IPS DF 6.9 (cell line): ENCODE results near the gene COL4A1.

Source experiments
- DNase-seq: peaks from one replicate; pipeline ENCODE4 v3.0.0-alpha.2; 2013; ENCODE audit warnings: low read depth, low spot score
- H3K27ac ChIP-seq: one replicate; pipeline ENCODE4 v1.5.1; 2013; ENCODE audit warnings: low read length, control low read depth
- H3K27me3 ChIP-seq: 2 replicates; pipeline ENCODE4 v1.6.1; 2013; ENCODE audit warnings: mild to moderate bottlenecking, low read length; ENCODE audit not compliant: control insufficient read depth, insufficient read depth
- H3K36me3 ChIP-seq: 2 replicates; pipeline ENCODE4 v1.6.1; 2013; ENCODE audit warnings: low read length; ENCODE audit not compliant: control insufficient read depth, insufficient read depth
- H3K4me1 ChIP-seq: 2 replicates; pipeline ENCODE4 v1.6.1; 2013; ENCODE audit warnings: low read length; ENCODE audit not compliant: control insufficient read depth, insufficient read depth
- H3K4me3 ChIP-seq: 2 replicates; pipeline ENCODE4 v1.5.1; 2013; ENCODE audit warnings: mild to moderate bottlenecking, low read length
- H3K9me3 ChIP-seq: 2 replicates; pipeline ENCODE4 v1.6.1; 2013; ENCODE audit warnings: low read length, inconsistent platforms; ENCODE audit not compliant: control insufficient read depth, insufficient read depth
- WGBS: extraction: QIAGEN DNeasy Blood & Tissue Kit; methylation state at CpG from one replicate; pipeline ENCODE4 v1.1.7; 2013; ENCODE audit warnings: mixed read lengths, missing lambda C conversion rate; ENCODE audit not compliant: insufficient read length, insufficient coverage; 5-methylcytosine and 5-hydroxymethylcytosine counted together

COL4A1 gene

DNA sequence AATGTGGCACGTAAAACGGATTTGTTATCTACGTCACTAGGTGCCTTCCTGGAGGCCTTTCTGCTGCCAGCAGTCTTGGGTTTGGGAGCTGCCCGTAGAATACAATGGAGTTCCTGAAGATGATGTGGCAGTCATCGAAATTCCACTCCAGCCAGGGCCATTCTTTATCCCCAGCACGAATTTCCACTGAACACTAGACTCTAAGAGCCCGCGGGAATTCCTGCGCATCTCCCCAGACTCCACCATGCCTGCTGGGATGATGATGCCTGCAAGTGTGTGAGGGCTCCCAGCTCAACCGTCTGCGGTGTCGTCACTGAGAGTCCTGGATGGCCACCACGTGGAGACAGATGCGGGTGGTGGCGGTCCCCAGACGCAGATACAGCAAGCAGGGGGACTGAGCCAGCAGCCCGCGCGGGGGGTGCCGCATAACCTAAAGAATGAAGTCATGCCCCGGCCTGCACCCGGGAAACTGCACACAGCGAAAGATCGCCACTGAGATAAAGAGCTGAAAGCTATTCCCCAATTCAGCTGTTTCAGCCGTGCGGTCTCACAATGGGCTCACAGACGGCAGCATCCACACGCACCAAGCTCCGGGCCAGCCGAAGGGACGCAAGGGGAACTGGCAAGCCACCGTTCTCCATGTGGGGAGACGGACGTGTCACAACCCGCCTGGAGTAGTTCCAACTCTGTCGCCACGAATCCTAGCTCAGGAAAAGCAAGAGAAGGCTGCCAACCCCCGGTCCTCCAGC is 41.1 kb downstream of the COL4A1 start:
- Histone ChIP-seq H3K27ac (no peak overlapping the region), H3K36me3 (no peaks in the 10 kb centered on the region), H3K27me3 (no peaks in the 10 kb centered on the region), H3K4me3 (no peak overlapping the region), H3K4me1 (peaks cover 6% of the 10 kb centered on the region), H3K9me3 (no peaks in the 10 kb centered on the region)
- WGBS: no CpG with 5 or more reads among the region's 38 CpGs
- no peak for DNase-seq

DNA sequence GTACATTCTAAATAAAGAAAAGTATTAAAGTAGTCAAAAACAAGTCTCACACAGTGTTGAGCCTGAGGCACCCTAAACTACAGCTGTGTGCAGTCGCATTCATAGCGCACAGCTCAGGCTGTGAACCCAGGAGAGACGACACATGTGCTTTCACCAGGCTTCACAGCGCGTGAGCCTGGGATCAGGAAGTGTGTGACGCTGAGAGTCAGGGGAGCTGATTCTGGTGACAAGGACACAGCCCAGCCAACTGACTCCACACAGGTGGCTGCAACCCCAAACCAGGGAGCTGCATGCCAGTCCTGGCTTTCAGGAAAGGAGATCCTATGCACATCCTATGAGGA is 41.6 kb downstream of the COL4A1 start:
- WGBS: no CpG with 5 or more reads among the region's 6 CpGs
- H3K27me3 ChIP-seq: no peaks in the 10 kb centered on the region
- H3K4me3 ChIP-seq: no peak overlapping the region
- H3K9me3 ChIP-seq: no peaks in the 10 kb centered on the region
- no peak for DNase-seq
- H3K27ac ChIP-seq: no peak overlapping the region
- H3K4me1 ChIP-seq: peaks cover 6% of the 10 kb centered on the region
- H3K36me3 ChIP-seq: no peaks in the 10 kb centered on the region

DNA sequence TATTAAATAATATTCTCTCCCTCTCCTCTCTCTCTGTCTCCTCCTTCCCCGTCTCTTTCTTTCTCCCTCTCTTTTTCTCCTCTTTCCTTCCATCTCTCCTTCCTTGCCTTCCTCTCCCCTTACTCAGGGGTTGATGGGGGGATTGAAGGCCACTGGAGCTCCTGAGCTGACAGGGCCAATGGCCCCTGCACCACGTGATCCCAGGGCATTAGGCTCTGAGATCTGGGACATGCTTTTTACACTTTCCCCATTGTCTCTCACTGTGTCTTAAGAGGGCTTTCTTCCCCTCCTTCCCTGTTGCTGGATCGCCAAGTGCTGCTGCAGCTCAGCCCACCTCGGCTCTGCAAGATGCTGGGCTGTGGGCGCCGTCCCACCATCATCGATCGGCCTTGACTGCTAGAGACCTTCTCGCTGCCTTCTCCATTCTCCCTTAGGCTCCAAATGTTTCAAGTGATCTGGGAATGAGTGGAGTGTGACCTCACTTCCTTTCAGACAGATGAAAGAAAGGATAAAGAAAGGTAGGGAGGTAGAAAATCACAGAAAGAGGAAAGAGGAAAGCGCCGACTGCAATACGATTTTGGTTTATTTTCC is 42.2 kb downstream of the COL4A1 start:
- DNase-seq: no peak
- Histone ChIP-seq H3K36me3 (no peaks in the 10 kb centered on the region), H3K9me3 (no peaks in the 10 kb centered on the region), H3K27me3 (no peaks in the 10 kb centered on the region), H3K27ac (no peak overlapping the region), H3K4me3 (no peak overlapping the region), H3K4me1 (peaks cover 6% of the 10 kb centered on the region)
- WGBS: no CpG with 5 or more reads among the region's 12 CpGs

DNA sequence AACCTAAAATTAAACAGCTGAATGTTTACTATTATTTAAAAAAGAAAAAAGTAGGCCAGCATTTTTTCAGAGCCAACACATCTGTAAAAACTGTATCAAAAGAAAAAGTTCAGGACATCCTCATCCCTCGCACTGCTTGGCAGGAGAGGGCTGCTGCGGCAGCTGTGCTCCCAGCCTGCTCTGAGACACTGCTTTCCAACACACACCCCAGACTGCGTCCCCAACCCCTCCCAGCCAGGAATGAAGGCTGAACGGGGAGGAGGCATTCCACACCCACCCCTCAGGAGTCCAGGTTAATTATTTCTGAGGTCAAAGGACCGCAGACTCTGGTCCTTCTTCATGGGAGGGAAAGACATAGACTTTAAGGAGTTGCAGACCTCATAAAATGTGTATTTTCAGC is 43.1 kb downstream of the COL4A1 start:
- WGBS: no CpG with 5 or more reads among the region's 5 CpGs
- H3K27me3 ChIP-seq: no peaks in the 10 kb centered on the region
- no peaks in the 10 kb centered on the region for H3K36me3 ChIP-seq
- no peak for DNase-seq
- H3K27ac ChIP-seq: no peak overlapping the region
- H3K4me3 ChIP-seq: no peak overlapping the region
- peaks cover 6% of the 10 kb centered on the region for H3K4me1 ChIP-seq
- H3K9me3 ChIP-seq: no peaks in the 10 kb centered on the region

DNA sequence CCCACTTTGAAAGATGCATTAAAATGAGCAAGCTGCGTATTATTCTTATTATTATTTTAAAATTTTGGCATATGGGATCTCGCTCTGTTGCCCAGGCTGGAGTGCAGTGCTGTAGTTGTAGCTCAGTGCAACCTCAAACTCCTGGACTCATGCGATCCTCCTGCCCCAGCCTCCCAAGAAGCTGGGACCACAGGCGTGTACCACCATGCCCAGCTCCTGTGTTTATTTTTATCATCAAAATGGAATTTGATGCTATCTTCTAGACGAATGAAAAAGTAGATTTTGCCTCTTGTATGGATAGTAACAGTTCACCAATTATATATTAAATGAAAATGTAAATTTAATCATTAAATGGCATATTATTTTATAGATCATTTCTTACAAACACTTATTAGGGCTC is 43.6 kb downstream of the COL4A1 start:
- H3K4me1 ChIP-seq: peaks cover 6% of the 10 kb centered on the region
- no CpG with 5 or more reads among the region's 5 CpGs for WGBS
- DNase-seq: no peak
- no peaks in the 10 kb centered on the region for H3K36me3 ChIP-seq
- no peaks in the 10 kb centered on the region for H3K9me3 ChIP-seq
- no peak overlapping the region for H3K4me3 ChIP-seq
- H3K27me3 ChIP-seq: no peaks in the 10 kb centered on the region
- H3K27ac ChIP-seq: no peak overlapping the region

DNA sequence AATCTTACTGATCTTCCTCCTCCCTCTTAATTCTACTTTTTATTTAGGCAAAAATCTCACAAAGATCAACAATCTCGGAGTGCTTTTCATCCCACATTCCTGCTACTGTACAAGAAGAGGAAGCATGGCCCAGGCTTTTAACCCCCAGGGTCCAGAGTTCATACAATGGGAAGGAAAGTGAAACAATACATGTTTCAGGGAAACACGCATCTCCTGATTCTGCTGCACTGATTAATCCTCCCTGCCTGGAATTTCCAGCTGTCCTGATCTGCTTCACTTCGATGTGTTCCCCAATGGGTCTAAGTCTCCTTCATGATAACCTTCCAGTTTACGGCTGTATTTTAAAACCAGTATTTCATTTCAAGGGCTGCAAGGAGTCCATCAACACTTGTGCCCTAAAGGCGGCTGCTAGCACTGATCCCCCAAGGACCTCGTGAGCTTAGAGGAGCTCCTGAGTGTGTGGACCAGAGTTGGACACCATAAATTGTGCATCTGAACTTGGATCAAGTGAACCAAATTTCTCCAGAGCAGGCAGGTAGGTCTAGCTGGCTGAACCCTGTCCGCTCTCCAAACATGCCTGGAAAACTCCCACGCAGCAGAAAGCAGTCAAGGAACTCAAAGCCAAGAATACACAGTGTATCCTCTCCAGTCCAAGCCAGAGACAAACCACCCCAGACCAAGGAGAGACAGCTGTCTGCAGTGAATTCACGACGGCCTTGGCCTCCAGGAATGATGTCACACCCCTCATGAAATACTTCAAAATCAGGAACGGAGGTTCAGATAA is 44.3 kb downstream of the COL4A1 start:
- H3K36me3 ChIP-seq: no peaks in the 10 kb centered on the region
- no peaks in the 10 kb centered on the region for H3K27me3 ChIP-seq
- no peak overlapping the region for H3K4me3 ChIP-seq
- no CpG with 5 or more reads among the region's 11 CpGs for WGBS
- H3K27ac ChIP-seq: no peak overlapping the region
- peaks cover 6% of the 10 kb centered on the region for H3K4me1 ChIP-seq
- DNase-seq: no peak
- H3K9me3 ChIP-seq: no peaks in the 10 kb centered on the region

DNA sequence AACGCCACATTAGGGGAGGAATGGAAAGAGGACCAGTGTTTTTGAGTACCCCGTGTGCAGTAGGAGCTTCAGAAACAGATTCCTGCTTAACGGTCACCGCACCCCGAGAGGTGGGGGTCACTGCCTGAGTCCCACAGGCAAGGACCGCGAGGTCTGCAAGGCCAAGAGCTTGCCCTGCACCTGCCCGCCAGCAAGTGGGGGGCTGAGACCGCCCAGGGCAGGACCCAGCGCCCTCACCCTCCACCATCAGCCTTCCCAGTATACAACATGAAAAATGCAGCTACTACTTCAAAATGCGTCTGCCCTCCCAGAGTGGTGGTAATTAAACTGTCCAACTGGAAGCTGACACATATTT is 44.9 kb downstream of the COL4A1 start:
- no peak for DNase-seq
- whole genome bisulfite sequencing: no CpG with 5 or more reads among the region's 11 CpGs

DNA sequence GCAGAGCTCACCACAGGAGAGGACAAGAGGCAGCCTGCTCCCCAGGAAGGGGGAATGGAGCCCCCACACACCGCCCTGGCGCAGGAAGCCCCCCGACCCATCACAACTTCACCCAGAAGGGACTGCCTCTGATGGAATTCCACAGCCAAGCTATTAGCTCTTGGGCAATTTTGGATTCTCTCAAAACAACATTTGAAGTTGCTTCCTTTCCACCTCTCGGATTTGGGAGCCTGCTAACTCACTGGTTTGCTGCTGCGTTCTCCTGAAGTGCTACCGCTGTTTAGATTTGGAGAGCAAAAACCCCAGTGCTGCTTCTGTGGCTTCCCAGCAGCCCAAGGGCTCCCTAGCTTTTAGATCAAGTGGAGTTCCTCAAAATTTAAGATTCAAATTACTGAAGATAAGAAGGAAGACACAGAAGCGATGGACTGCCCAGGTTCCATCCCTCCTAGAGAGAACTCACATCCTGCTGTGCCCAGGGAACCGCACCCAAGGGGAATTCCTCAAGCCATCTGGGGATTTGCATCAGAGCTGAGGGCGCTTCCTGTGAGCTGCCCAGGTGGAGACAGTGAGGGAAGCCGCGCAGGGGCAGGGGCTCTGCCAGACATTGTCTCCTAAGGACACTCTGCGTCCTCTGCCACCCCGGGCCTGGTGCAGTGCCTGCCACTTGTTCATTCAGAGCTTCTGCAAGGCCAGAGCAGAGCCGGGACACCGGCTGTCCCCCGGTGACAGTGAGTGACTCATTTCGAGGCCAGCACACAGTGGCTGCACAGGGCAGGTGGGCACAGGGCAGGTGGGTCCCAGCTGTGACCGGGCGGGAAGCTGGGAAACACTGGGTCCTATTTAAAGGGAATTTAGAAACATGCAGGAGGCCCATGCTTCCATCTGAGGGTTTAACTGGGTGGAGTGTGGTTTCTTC is 45.5 kb downstream of the COL4A1 start:
- H3K9me3 ChIP-seq: no peaks in the 10 kb centered on the region
- DNase-seq: no peak
- H3K36me3 ChIP-seq: no peaks in the 10 kb centered on the region
- H3K27ac ChIP-seq: no peak overlapping the region
- H3K4me3 ChIP-seq: no peak overlapping the region
- peaks cover 6% of the 10 kb centered on the region for H3K4me1 ChIP-seq
- no CpG with 5 or more reads among the region's 19 CpGs for WGBS
- no peaks in the 10 kb centered on the region for H3K27me3 ChIP-seq

More for the DNA sequence above, 44.9 kb downstream of the COL4A1 start:
- no peaks in the 10 kb centered on the region for H3K9me3 ChIP-seq
- H3K4me1 ChIP-seq: peaks cover 6% of the 10 kb centered on the region
- H3K27ac ChIP-seq: no peak overlapping the region
- H3K27me3 ChIP-seq: no peaks in the 10 kb centered on the region
- H3K36me3 ChIP-seq: no peaks in the 10 kb centered on the region
- no peak overlapping the region for H3K4me3 ChIP-seq

DNA sequence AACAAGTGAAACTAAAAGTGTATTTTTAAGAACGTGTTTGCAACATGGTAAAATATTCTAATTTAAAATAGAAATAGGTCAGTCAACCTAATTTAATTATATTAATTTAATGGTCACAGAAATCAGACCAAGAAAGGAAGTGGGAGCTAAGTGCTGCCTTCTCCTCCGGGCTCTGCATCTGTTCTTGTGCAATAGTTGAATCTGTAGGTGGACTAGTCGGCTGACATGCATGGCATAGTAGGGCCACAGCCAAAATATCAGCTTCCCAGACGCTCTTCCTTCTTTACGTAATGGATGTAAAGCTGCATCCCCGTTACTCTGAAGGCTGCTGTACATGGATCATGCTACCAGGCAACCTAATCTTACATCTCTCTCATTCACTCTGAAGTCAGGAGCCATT is 47.3 kb downstream of the COL4A1 start:
- DNase-seq: no peak
- H3K27me3 ChIP-seq: no peaks in the 10 kb centered on the region
- H3K36me3 ChIP-seq: no peaks in the 10 kb centered on the region
- H3K27ac ChIP-seq: no peak overlapping the region
- H3K4me1 ChIP-seq: peaks cover 8% of the 10 kb centered on the region; the same call in 1 of the 2 replicates
- no peaks in the 10 kb centered on the region for H3K9me3 ChIP-seq
- no CpG with 5 or more reads among the region's 6 CpGs for WGBS
- no peak overlapping the region for H3K4me3 ChIP-seq
